ENCODE measurements around the gene BMERB1.

BMERB1 gene

GRCh38 chr16:15498427-15499175 is 64.2 kb downstream of the BMERB1 start:
- DNase-seq (ENCODE audit: low read depth in 2 of 2), result no peak

GRCh38 chr16:15502041-15502725 is 67.8 kb downstream of the BMERB1 start:
- no peak for DNase-seq (ENCODE audit: low read depth in 2 of 2)

- no peak for DNase-seq (ENCODE audit: low read depth in 2 of 2)
These were observed 72.1 kb downstream of the BMERB1 start for GRCh38 chr16:15506441-15506840.

- DNase-seq (ENCODE audit: low read depth in 2 of 2), result no peak
These were observed 73.0 kb downstream of the BMERB1 start for GRCh38 chr16:15507301-15507958.

GRCh38 chr16:15507959-15508627 is 73.7 kb downstream of the BMERB1 start:
- DNase-seq (ENCODE audit: low read depth in 2 of 2), result no peak

- DNase-seq (ENCODE audit: low read depth in 2 of 2), result no peak
These were observed 74.7 kb downstream of the BMERB1 start for GRCh38 chr16:15509051-15509592.

- no peak for DNase-seq (ENCODE audit: low read depth in 2 of 2)
These were observed 75.5 kb downstream of the BMERB1 start for GRCh38 chr16:15509593-15510535.

- DNase-seq (ENCODE audit: low read depth in 2 of 2), result no peak
These were observed 76.6 kb downstream of the BMERB1 start for GRCh38 chr16:15510992-15511391.

- no peak for DNase-seq (ENCODE audit: low read depth in 2 of 2)
These were observed 77.5 kb downstream of the BMERB1 start for GRCh38 chr16:15511759-15512487.

GRCh38 chr16:15513156-15513555 is 78.8 kb downstream of the BMERB1 start:
- DNase-seq (ENCODE audit: low read depth in 2 of 2), result no peak

GRCh38 chr16:15515992-15516391 is 81.6 kb downstream of the BMERB1 start:
- DNase-seq (ENCODE audit: low read depth in 2 of 2), result no peak

GRCh38 chr16:15516609-15517008 is 82.2 kb downstream of the BMERB1 start:
- no peak for DNase-seq (ENCODE audit: low read depth in 2 of 2)

GRCh38 chr16:15517743-15518377 is 83.5 kb downstream of the BMERB1 start:
- no peak for DNase-seq (ENCODE audit: low read depth in 2 of 2)

GRCh38 chr16:15518381-15519351 is 84.3 kb downstream of the BMERB1 start:
- DNase-seq (ENCODE audit: low read depth in 2 of 2), result no peak

- no peak for DNase-seq (ENCODE audit: low read depth in 2 of 2)
These were observed 85.4 kb downstream of the BMERB1 start for GRCh38 chr16:15519790-15520189.

- DNase-seq (ENCODE audit: low read depth in 2 of 2), result no peak
These were observed 87.0 kb downstream of the BMERB1 start for GRCh38 chr16:15521390-15521757.

- no peak for DNase-seq (ENCODE audit: low read depth in 2 of 2)
These were observed 87.5 kb downstream of the BMERB1 start for GRCh38 chr16:15521758-15522509.

GRCh38 chr16:15523092-15523541 is 88.7 kb downstream of the BMERB1 start:
- no peak for DNase-seq (ENCODE audit: low read depth in 2 of 2)
